Right renal cortex interstitium (tissue), 3 donors: ENCODE results near the gene NINL. TPM values are rescaled to one million over a fixed set of nuclear protein-coding genes. Genes with fewer than 3 reads are reported as not detected.
"Not testable (repeated sequence)": the region's sequence is repeated elsewhere in the genome, so short reads cannot be mapped to it uniquely, and the experiment has no call there.

Experiments used
- DNase-seq, 3 donors: peaks; one replicate each; pipeline ENCODE4 v3.0.0-alpha.2; 2013; ENCODE audit warnings: low read depth in 3 of 3, low spot score in 2 of 3
- polyA plus RNA-seq, 3 donors: library from polyadenylated mRNA; unstranded; fragments of 120-200 nt; gene quantifications; one replicate each; pipeline ENCODE4 v1.2.1, GENCODE V29; 2013; ENCODE audit not compliant: insufficient read length in 3 of 3

NINL gene
- polyA plus RNA-seq, 3 donors, result 38.9 to 47.1 (median 42.2) TPM

DNA sequence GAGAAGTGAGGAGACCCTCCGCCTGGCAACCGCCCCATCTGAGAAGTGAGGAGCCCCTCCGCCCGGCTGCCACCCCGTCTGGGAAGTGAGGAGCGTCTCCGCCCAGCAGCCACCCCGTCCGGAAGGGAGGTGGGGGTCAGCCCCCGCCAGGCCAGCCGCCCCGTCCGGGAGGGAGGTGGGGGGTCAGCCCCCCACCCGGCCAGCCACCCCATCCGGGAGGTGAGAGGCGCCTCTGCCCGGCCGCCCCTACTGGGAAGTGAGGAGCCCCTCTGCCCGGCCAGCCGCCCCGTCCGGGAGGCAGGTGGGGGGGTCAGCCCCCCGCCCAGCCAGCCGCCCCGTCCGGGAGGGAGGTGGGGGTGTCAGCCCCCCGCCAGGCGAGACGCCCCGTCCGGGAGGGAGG lies 23.6 kb downstream of the NINL start:
- not testable (repeated sequence) for DNase-seq

DNA sequence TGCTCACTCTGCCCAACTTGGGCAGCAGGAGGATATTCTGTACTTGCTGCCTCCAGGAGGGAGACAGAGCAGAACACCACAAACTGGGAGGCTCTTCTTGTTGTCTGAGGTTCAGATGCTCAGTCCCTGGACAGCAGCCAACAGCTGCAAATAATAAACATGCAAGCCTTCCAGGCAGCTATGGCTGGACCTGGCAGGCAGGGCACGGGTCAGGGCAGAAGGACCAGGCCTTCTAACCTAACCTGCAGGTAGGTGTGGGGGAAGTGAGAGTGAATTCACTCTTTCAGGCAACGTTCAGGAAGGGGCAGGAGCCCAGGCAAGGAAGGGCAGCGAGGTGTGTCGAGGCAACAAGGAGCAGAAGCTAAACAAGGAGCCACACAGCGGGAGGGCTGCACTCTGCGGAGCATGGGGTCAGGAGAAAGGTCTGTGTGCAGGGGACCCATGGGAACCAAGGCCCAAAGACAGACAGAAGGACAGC lies 31.5 kb downstream of the NINL start:
- no peak for DNase-seq

DNA sequence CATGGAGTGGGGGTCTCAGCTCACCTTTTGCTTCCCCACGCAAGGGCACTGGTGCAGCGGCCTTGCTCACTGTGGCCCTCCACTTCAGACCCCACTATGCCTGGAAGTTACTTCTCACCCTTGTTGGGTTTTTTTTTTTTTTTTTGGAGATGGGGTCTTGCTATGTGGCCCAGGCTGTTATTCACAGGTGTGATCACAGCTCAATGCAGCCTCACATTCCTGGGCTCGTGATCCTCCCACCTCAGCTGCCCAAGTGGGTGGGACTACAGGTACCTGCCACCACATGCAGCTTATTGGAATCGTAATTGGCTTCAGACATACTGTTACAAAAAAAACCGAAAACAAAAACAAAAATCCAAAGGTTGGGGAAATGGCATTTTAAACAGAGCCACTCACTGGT lies 32.4 kb downstream of the NINL start:
- DNase-seq, result no peak

DNA sequence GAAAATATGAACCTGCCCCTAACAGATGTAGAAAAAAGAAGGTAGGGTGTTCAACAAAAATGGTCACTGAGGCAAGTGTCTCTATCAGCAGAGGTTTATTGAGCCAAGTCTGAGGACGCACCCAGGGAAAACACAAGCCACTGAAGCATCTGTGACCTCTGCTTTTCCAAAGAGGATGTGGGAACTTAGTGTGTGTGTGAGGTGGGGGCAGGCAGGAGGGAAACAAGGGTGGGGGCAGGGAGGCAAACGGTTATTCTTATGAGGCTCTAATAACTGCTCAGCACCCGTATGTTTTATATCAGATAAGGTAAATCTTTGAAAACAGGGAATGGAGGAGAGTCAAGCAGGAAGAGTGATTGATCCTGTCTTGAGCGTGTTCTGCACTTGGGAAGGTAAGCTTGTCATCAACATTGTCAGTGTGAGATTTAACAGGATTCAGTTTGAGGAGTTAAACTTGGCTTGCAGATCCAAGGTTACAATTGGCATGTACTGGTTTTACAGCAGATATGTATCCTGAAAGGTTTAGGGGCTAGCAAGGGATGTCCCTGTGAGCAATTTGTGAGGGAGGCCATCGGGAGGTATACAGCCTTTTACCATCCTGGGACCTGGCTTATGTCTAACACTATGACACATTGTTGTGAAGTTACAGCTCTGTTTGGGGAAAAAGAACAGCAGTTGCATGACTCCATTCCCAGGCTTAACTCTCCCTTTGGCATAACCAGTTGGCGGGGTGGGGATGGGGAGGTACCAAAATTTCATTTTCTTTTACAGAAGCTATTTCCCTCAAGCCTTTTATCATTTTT lies 33.7 kb downstream of the NINL start:
- DNase-seq, result no peak

DNA sequence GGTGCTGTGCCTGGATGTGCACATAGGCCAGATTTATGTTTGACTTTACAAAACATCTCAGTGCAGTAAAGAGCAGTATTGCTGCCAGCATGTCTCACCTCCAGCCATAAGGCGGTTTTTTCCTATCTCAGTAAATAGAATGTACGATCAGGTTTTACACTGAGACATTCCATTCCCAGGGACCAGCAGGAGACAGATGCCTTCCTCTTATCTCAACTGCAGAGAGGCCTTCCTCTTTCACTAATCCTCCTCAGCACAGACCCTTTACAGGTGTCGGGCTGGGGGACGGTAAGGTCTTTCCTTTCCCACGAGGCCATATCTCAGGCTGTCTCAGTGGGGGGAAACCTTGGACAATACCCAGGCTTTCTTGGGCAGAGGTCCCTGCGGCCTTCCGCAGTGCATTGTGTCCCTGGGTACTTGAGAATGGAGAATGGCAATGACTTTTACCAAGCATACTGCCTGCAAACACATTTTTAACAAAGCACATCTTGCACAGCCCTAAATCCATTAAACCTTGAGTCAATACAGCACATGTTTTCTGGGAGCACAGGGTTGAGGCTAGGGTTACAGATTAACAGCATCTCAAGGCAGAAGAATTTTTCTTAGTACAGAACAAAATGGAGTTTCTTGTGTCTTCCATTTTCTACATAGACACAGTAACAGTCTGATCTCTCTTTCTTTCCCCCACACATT lies 34.5 kb downstream of the NINL start:
- not testable (repeated sequence) for DNase-seq

DNA sequence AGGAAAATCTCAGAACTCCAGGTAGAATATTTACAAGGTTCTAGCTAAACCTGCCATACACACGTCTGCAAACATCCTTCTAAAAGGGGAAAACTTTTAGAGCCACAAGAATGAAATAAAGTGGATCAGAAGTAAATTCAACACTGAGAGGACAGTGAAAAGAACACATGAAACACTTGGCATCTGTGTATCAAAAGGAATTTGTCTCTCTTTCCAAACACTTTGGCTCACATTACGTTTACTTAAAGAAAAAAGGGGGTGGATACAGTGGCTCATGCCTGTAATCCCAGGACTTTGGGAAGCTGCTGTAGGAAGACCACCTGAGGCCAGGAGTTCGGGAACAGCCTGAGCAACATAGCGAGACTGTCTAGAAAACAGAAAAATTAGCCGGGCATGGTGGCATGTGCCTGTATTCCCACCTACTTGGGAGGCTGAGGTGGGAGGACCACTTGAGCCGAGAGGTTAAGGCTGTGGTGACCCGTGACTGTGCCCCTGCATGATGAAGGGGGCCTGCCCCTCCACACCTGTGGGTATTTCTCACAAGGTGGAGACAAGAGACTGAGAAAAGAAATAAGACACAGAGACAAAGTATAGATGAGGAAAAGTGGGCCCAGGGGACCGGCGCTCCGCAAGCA lies 35.4 kb downstream of the NINL start:
- no peak for DNase-seq

DNA sequence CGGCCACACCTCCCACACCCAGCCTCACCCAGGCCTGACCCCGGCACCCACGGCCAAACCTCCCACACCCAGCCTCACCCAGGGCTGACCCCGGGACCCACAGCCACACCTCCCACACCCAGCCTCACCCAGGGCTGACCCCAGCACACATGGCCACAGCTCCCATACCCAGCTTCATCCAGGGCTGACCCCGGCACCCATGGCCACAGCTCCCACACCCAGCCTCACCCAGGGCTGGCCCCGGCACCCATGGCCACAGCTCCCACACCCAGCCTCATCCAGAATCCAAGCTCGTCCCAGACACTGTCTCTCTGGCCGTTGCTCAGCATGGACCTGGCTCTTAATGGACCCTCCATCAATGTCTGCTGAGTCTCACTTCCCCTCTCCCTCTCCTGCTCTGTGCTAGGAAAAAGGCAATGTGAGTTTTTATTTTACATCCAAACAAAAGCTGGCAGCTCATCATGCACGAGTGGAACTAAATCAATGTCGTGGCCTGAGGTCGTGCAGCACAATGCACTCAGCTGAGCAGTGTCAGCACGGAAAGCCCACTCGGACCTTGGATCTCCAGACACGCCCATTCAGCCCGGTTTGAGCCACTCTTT lies 36.1 kb downstream of the NINL start:
- no peak for DNase-seq

DNA sequence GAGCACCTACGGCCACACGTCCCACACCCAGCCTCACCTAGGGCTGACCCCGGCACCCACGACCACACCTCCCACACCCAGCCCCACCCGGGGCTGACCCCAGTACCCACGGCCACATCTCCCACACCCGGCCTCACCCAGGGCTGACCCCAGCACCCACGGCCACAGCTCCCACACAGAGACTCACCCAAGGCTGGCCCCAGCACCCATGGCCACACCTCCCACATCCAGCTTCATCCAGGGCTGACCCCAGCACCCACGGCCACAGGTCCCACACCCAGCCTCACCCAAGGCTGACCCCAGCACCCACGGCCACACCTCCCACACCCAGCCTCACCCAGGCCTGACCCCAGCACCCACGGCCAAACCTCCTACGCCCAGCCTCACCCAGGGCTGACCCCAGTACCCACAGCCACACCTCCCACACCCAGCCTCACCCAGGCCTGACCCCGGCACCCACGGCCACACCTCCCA lies 36.7 kb downstream of the NINL start:
- DNase-seq, result no peak

DNA sequence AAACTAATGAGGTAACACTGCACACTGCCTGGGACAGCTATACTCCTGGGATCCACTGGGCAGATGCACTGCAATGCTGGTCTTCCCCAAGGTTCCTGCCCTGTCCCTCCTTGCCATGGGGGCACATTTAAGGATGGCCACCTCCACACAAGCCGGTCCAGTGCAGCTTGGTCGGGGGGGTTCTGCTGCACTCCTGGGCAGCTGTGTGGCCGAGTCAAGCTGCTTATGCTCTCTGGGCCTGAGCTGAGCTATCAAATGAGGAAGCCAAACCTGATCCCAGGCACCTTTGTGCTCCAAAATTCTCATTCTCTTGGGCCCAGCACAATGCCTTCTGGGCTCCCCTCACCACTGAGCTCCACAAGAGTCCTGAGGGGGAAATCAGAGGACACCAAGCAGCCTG lies 37.3 kb downstream of the NINL start:
- no peak for DNase-seq

DNA sequence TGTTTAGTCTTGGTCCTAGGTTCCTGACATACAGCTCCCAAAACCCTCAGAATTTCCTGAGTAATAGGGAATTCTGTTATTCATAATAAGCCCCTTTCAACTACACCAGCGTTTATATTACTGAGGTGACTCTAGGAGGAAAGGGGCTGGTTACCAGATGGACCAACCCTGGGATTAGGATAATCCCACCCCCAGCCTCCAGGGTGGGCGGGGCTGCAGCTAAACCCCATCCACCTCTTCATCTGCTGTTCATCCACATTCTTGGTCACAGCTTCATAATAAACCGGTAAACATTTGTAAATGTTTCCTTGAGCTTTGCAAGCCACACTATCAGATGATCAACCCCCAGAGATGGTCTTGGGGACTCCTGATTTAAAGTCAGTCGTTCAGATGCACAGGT lies 38.3 kb downstream of the NINL start:
- DNase-seq, result no peak

DNA sequence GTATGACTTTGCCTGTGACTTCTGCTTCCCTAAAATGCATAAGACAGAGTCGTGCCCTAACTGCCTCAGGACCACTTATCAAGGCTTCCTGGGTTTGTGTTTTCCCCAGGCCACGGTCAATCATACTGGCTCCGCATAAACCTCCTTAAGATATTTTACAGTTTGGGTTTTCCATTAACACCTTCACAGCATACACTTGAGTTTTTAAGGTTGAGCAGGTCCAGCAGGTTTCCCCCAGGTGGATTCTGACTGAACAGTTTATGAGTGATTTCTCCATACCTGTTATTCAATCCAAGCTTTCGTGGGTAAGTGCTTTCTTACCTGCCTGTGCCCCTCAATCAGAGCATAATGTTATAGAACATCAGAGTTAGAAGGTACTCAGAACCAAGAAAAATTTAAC lies 39.3 kb downstream of the NINL start:
- DNase-seq, result no peak

DNA sequence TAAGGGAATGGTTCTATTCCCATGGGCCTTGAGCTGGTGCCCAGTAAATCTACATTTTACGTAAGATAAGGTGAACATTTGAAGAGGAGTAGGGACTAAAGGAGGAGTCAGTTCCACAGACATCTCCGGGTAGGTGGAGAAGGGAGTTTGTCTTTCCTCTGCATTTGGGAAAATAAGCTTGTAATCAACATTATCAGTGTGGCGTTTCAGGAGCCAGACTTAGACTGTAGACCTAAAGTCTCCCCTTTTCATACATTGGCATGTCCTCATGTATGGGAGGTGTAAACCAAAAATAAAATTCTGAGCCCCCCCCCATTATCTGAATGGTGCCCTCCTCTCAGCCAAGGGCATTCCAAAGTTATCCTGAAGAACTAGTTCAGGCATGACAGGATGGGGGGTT lies 40.2 kb downstream of the NINL start:
- no peak for DNase-seq

DNA sequence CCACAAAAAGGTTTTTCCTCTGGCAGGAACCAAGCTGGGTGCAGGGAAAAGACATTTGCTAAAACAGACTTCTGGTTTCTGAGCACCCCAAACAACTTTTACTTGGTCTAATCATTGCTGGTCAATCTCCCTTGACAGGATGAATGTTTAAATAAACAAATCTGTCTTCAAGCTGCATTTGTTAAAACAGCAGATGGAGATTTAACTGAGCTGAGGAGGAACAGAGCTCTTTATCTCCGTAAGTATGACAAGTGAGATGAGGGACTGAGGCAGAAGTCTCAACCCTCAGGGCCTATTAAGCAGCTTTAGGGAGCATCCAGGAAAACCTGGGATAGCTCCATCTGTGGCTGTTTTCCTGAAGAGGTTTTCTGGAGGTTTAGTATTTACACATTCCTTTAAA lies 40.6 kb downstream of the NINL start:
- no peak for DNase-seq

DNA sequence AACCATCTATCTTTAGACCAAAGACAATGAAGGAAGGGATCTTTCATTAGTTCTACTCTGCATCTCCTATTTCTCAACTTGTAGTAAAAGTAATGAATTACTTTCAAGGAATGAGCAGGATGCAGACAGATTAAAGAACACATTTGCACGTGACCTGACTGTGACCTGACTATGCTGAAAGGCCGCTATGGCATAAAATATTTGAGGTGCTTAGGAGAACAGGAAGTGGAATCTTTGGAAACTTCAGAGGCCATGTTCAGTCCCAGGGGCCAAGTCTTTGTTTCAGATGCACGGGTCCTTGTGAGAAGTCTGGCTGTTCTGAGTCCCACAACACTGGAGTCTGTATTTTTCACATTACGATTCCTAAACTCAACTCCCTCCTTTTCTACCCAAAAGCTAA lies 41.0 kb downstream of the NINL start:
- no peak for DNase-seq

DNA sequence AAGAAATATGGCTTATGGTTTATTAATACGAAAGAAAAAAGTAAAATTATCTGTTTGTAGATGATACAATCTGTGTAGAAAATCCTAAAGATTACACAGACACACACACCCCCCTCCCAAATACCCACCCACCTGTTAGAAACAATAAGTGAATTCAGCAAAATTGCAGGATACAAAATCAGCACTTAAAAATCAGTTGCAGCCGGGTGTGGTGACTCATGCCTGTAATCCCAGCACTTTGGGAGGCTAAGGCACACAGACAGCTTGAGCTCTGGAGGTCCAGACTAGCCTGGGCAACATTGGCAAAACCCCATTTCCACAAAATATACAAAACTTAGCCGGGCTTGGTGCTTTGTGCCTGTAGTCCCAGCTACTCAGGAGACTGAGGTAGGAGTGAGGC lies 42.3 kb downstream of the NINL start:
- DNase-seq, result no peak

DNA sequence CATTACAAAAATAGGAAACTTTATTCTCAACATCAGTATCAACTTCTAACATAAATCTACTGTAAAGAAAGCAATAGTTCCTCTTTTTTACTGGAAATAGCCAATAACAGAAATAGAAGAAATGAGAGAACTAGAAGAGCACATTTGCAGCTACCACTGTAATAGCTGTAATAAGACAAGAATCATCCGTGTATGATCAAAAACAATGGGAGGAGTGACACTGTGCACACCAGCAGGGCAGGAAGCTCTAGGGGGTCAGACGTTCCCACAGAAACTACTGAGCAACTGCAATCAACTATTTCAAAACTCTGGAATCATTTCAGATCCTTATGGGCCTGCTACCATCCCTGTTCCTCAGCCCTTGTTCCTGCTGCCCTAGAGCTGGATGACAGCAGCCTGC lies 43.7 kb downstream of the NINL start:
- no peak for DNase-seq

DNA sequence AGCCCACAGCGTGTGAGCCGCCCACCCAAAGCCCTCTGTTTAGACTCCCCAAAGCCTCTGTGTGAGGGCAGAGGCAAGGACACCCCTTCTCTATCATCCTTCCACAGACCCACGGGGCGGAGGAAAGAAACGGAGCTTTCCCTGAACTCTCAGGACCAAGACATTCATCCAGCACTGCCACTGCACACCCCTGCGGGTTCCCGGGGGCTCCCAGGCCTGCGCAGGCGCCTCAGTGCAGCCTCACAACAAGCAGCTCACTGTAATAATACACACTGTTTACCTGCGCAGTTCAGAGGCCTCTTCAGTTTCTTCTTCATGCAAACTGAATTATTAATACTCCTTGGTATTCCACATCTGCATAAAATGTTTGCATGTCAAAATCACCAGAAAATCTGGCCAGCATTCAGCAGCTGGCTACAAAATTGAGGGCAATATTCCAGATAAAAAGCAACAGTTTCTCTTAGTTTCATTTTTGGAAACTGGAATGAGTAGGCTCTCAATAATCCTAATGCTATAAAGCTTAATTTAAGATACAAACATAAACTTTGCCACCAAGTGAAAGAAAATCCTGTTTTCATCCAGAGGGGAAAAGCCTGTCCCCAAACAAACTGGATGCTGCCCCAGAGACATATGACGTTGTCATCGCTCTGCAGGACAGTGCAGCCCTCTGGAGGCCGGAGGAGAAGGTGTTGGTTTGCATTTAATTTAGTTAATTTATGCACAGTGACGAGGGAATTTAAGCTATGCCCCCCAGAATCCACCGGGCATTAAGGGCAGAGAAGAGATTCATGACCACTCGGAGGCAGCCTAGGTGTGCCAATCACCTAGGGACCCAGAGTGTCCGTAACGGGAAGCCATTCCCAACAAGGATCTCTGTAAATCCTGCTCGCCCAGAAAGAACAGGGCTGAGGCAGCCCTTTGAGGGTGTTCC lies 45.3 kb downstream of the NINL start:
- no peak for DNase-seq

DNA sequence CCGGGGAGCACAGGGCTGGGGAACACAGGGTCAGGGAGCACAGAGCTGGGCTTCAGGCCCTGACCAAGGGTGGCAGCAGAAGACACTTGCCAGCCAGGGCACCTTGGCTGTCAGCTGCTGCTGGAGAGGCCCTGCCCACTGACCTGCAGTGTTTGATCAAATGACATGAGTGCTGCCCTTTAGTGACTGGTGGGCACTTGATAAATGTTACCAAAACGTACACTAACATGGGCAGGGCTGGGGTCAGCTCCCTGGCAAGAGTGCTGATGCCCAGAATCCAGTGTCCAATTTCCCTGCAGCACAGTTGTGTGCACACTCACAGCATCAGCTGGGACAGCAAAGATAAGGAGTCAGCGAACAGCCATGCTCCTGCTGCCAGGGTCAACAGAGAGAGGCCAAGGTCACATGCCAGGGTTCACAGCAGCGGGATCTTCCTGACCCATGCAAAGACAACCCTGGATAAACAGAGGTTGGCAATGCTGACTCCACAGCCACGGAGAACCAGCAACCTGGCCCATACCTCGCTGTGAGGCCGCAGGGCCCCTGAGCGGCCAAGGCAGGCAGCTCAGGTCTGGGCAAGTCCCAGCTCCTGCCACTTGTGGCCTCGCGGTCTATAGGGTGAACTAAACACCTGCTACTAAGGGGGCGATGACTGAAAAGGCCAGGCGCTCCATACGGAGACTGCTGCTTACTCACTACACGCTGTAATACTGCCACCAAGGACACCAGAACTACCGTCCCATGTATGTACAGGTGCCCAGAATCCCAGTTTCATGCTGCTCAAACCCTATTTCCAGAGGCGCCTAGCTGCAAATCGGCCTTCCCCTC lies 46.3 kb downstream of the NINL start:
- no peak for DNase-seq

DNA sequence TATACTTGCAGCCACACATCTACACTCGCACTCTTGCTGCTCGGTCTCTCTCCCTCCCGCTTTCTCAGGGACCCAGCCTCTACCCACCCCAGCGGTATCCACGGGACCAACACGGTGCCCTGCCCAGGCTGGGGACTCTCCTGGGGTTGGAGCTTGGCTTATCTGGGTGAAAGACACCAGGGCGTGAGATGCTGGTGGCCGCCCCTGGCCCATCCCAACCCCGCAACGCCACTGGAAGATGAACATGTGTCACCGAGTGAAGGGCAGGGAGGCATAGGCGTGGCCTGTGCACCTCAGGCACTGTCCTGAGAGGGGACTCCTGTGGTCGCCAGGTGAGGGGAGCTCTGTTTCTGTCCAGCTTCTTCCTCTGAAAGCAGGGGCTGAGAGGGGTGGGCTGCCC lies 47.4 kb downstream of the NINL start:
- DNase-seq, result no peak
